ENCODE measurements around the gene ABCA7.
"Not testable (repeated sequence)": the region's sequence is repeated elsewhere in the genome, so short reads cannot be mapped to it uniquely, and the experiment has no call there.

ABCA7 gene

GRCh38 chr19:1106841-1107660 lies 67.1 kb downstream of the ABCA7 start:
- no peak for DNase-seq

GRCh38 chr19:1107661-1108261 lies 67.9 kb downstream of the ABCA7 start:
- no peak for DNase-seq

- DNase-seq, result no peak
These were observed 68.6 kb downstream of the ABCA7 start for GRCh38 chr19:1108291-1109031.

- no peak for DNase-seq
These were observed 69.2 kb downstream of the ABCA7 start for GRCh38 chr19:1109032-1109551.

GRCh38 chr19:1109697-1110671 lies 70.1 kb downstream of the ABCA7 start:
- no peak for DNase-seq

- DNase-seq, result no peak
These were observed 71.1 kb downstream of the ABCA7 start for GRCh38 chr19:1110809-1111640.

- no peak for DNase-seq
These were observed 71.8 kb downstream of the ABCA7 start for GRCh38 chr19:1111641-1112267.

GRCh38 chr19:1112268-1113029 lies 72.5 kb downstream of the ABCA7 start:
- no peak for DNase-seq

- DNase-seq, result peak; percentile 95 to 97
These were observed 73.4 kb downstream of the ABCA7 start for GRCh38 chr19:1113030-1113985.

GRCh38 chr19:1113986-1114483 lies 74.1 kb downstream of the ABCA7 start:
- DNase-seq, result no peak

GRCh38 chr19:1114728-1115127 lies 74.8 kb downstream of the ABCA7 start:
- DNase-seq, result not testable (repeated sequence)
